GM23338 (cell line): ENCODE measurements around the gene SLC2A13. TPM values are rescaled to one million over a fixed set of nuclear protein-coding genes. Genes with fewer than 3 reads are reported as not detected.

Experiments used
- ATAC-seq: fragments of 200-7000 bp; cut with Tn5 transposase; 3 replicates; pipeline ENCODE4 v1.9.1; 2020
- DNase-seq: peaks from one replicate; pipeline ENCODE4 v3.0.0-alpha.2; 2015; ENCODE audit warnings: low spot score
- H2AFZ ChIP-seq: fragments of 200-600 bp; sonication (generic); 2 replicates; pipeline ENCODE4 v1.8.0; 2016; ENCODE audit warnings: antibody characterized with exemption, mild to moderate bottlenecking, moderate library complexity
- H3F3A ChIP-seq: fragments of 200-600 bp; sonication (generic); replicated peaks from 2 replicates; pipeline ENCODE4 v1.8.0; 2017; ENCODE audit warnings: antibody characterized with exemption, mixed run types, low read depth
- H3K27ac ChIP-seq: fragments of 200-600 bp; sonication (generic); 2 replicates; pipeline ENCODE4 v1.6.1; 2016; ENCODE audit warnings: low read depth
- H3K27me3 ChIP-seq: fragments of 200-600 bp; sonication (generic); 2 replicates; pipeline ENCODE4 v1.8.0; 2016; ENCODE audit warnings: mild to moderate bottlenecking, mixed run types, moderate library complexity; ENCODE audit not compliant: insufficient read depth
- H3K36me3 ChIP-seq: fragments of 200-600 bp; sonication (generic); 2 replicates; pipeline ENCODE4 v1.8.0; 2016; ENCODE audit warnings: mild to moderate bottlenecking; ENCODE audit not compliant: insufficient read depth
- H3K4me1 ChIP-seq: fragments of 200-600 bp; sonication (generic); 2 replicates; pipeline ENCODE4 v1.8.0; 2016; ENCODE audit warnings: mild to moderate bottlenecking, moderate library complexity; ENCODE audit not compliant: insufficient read depth
- H3K4me2 ChIP-seq: fragments of 200-600 bp; sonication (generic); 2 replicates; pipeline ENCODE4 v1.7.1; 2017; ENCODE audit warnings: mixed run types
- H3K4me3 ChIP-seq: fragments of 200-600 bp; sonication (generic); 2 replicates; pipeline ENCODE4 v1.6.1; 2016; ENCODE audit warnings: mixed run types
- H3K79me2 ChIP-seq: fragments of 200-600 bp; sonication (generic); replicated peaks from 2 replicates; pipeline ENCODE4 v1.8.0; 2017; ENCODE audit warnings: mild to moderate bottlenecking; ENCODE audit not compliant: insufficient read depth
- H3K9me2 ChIP-seq: fragments of 200-600 bp; sonication (generic); 2 replicates; pipeline ENCODE4 v1.8.0; 2017; ENCODE audit not compliant: insufficient read depth
- H4K20me1 ChIP-seq: fragments of 200-600 bp; sonication (generic); replicated peaks from 2 replicates; pipeline ENCODE4 v1.8.0; 2017; ENCODE audit warnings: mild to moderate bottlenecking; ENCODE audit not compliant: insufficient read depth
- H3K27ac Mint-ChIP-seq: 2 replicates; pipeline ENCODE4 v1.8.0; 2020; ENCODE audit warnings: inconsistent platforms, mild to moderate bottlenecking, moderate library complexity, mixed read lengths
- H3K27me3 Mint-ChIP-seq: 3 replicates; pipeline ENCODE4 v1.8.0; 2022; ENCODE audit warnings: low read depth, mild to moderate bottlenecking, moderate library complexity, mixed read lengths, inconsistent platforms; ENCODE audit not compliant: insufficient read depth, poor library complexity
- H3K36me3 Mint-ChIP-seq: 3 replicates; pipeline ENCODE4 v1.8.0; 2021; ENCODE audit warnings: low read depth, mild to moderate bottlenecking, inconsistent platforms, moderate library complexity, mixed read lengths
- H3K4me1 Mint-ChIP-seq: 3 replicates; pipeline ENCODE4 v1.8.0; 2020; ENCODE audit warnings: mild to moderate bottlenecking, inconsistent platforms, mixed read lengths
- H3K4me3 Mint-ChIP-seq: 3 replicates; pipeline ENCODE4 v1.8.0; 2021; ENCODE audit warnings: moderate library complexity, mild to moderate bottlenecking, inconsistent platforms, mixed read lengths
- H3K9me3 Mint-ChIP-seq: 3 replicates; pipeline ENCODE4 v1.8.0; 2020; ENCODE audit warnings: moderate library complexity, mild to moderate bottlenecking, inconsistent platforms, mixed read lengths
- CREB1 ChIP-seq: fragments of 250-450 bp; sonication (Bioruptor Pico); IDR thresholded peaks from 2 replicates; pipeline ENCODE4 v1.5.0; 2020; ENCODE audit warnings: low read depth, mild to moderate bottlenecking, moderate library complexity
- CTCF ChIP-seq, 2 experiments: fragments of 200-600 bp in 1 of 2; sonication (generic) in 1 of 2; conservative IDR thresholded peaks; 2 replicates each; pipeline versions ENCODE4 v1.5.1 to v1.6.1; 2016 to 2017; ENCODE audit warnings: antibody characterized with exemption in 2 of 2, low read depth in 2 of 2, mild to moderate bottlenecking in 2 of 2, moderate library complexity in 1 of 2
- ETS1 ChIP-seq: IDR thresholded peaks from 2 replicates; pipeline ENCODE4 v1.6.1; 2016; ENCODE audit warnings: antibody characterized with exemption
- EZH2 ChIP-seq: fragments of 200-600 bp; sonication (generic); IDR thresholded peaks from one replicate; pipeline ENCODE4 v1.8.0; 2017; ENCODE audit warnings: antibody characterized with exemption, mild to moderate bottlenecking, low read depth; ENCODE audit not compliant: unreplicated experiment
- EZH2phosphoT487 ChIP-seq: fragments of 200-600 bp; sonication (generic); IDR thresholded peaks from one replicate; pipeline ENCODE4 v1.8.1; 2018; ENCODE audit warnings: antibody characterized with exemption; ENCODE audit not compliant: unreplicated experiment
- JUNB ChIP-seq: IDR thresholded peaks from one replicate; pipeline ENCODE4 v1.6.1; 2016; ENCODE audit warnings: antibody characterized with exemption; ENCODE audit not compliant: unreplicated experiment
- NANOG ChIP-seq: IDR thresholded peaks from 2 replicates; pipeline ENCODE4 v1.6.1; 2016; ENCODE audit warnings: antibody characterized with exemption, borderline replicate concordance
- POLR2AphosphoS5 ChIP-seq: IDR thresholded peaks from 2 replicates; pipeline ENCODE4 v1.6.1; 2016; ENCODE audit warnings: antibody characterized with exemption, low read depth
- REST ChIP-seq: IDR thresholded peaks from one replicate; pipeline ENCODE4 v1.6.1; 2018; ENCODE audit warnings: antibody characterized with exemption; ENCODE audit not compliant: unreplicated experiment
- STAT1 ChIP-seq: IDR thresholded peaks from one replicate; pipeline ENCODE4 v1.6.1; 2016; ENCODE audit warnings: antibody characterized with exemption; ENCODE audit not compliant: unreplicated experiment
- ZNF114 ChIP-seq: fragments of 250-450 bp; sonication (Bioruptor Pico); IDR thresholded peaks from 2 replicates; pipeline ENCODE4 v1.5.0; 2020; ENCODE audit warnings: mild to moderate bottlenecking, moderate library complexity
- ZNF331 ChIP-seq: fragments of 250-450 bp; sonication (Bioruptor Pico); IDR thresholded peaks from 2 replicates; pipeline ENCODE4 v1.5.0; 2020; ENCODE audit warnings: low read depth, mild to moderate bottlenecking, moderate library complexity
- ZNF462 ChIP-seq: fragments of 250-450 bp; sonication (Bioruptor Pico); IDR thresholded peaks from 2 replicates; pipeline ENCODE4 v1.5.0; 2020; ENCODE audit warnings: mild to moderate bottlenecking, moderate library complexity
- polyA plus RNA-seq: library from polyadenylated mRNA; unstranded; fragments of >200 nt; fragmentation: Nextera tagmentation; extraction: Ambion mirVana; gene quantifications from 2 replicates; pipeline ENCODE4 v1.2.1, GENCODE V29; 2016
- total RNA-seq: library from RNA; depleted of rRNA; stranded (reverse); fragments of >200 nt; shearing (Covaris generic); gene quantifications from 2 replicates; pipeline ENCODE4 v1.2.3, GENCODE V29; 2014

Gene SLC2A13
- total and polyA plus RNA-seq, 2 experiments from 2014 or later = 6.8 to 22.7 TPM

GRCh38 chr12:39723831-39724230, 382.1 kb downstream of the SLC2A13 start:
- H4K20me1 ChIP-seq = no peaks in the 10 kb centered on the region
- H3K9me2 ChIP-seq = no peaks in the 10 kb centered on the region
- no peak overlapping the region for H3K4me2 ChIP-seq
- Mint-ChIP-seq H3K36me3 (no peaks in the 10 kb centered on the region; the same call in 2 of the 3 replicates), H3K9me3 (peaks cover 7% of the 10 kb centered on the region; the same call in 1 of the 3 replicates), H3K4me1 (peaks cover 2% of the 10 kb centered on the region; the same call in 2 of the 3 replicates), H3K27me3 (peaks cover 1% of the 10 kb centered on the region), H3K4me3 (no peak overlapping the region), H3K27ac (no peak overlapping the region)
- TF ChIP-seq EZH2phosphoT487 (no peak), ZNF114 (no peak), POLR2AphosphoS5 (no peak), JUNB (no peak), REST (no peak), EZH2 (no peak), CTCF (conservative IDR thresholded peaks at IDR 0.05; ENCODE audit: low read depth in 2 of 2) (no peak), NANOG (no peak), ZNF331 (CRISPR knock-in tag) (no peak), ETS1 (no peak), CREB1 (CRISPR knock-in tag) (no peak), STAT1 (no peak), ZNF462 (CRISPR knock-in tag) (no peak)
- no peak overlapping the region for H3K27ac ChIP-seq
- H3K79me2 ChIP-seq = no peaks in the 10 kb centered on the region
- H3K4me3 ChIP-seq = no peak overlapping the region
- DNase-seq (no peak), ATAC-seq (no peak)
- no peaks in the 10 kb centered on the region for H3K36me3 ChIP-seq
- H3F3A ChIP-seq = no peaks in the 10 kb centered on the region
- peak overlapping the region; percentile 26; the same call in 1 of the 2 replicates for H2AFZ ChIP-seq
- no peaks in the 10 kb centered on the region for H3K27me3 ChIP-seq
- H3K4me1 ChIP-seq = 0 out of 2 replicates have a peak, but pooled peaks cover 3% of the 10 kb centered on the region
